ENCODE measurements around the gene CAP2. TPM values are rescaled to one million over a fixed set of nuclear protein-coding genes. Genes with fewer than 3 reads are reported as not detected.
"Not testable (repeated sequence)": the region's sequence is repeated elsewhere in the genome, so short reads cannot be mapped to it uniquely, and the experiment has no call there.

Gene CAP2
- total RNA-seq, 1 donor from 2014 or later: 2.1 TPM

- no peak for TF ChIP-seq CTCF (IDR thresholded peaks at IDR 0.05; ENCODE audit: insufficient read depth, low read length, severe bottlenecking)
- FAIRE-seq (no peak), DNase-seq (ENCODE audit: low read depth) (no peak)
- Histone ChIP-seq H3K4me3 (ENCODE audit: low read depth, low read length) (no peak overlapping the region), H3K27me3 (ENCODE audit: control insufficient read depth, insufficient read depth, low read length) (no peaks in the 10 kb centered on the region), H3K36me3 (ENCODE audit: control insufficient read depth, insufficient read depth, low read length) (peaks cover 4% of the 10 kb centered on the region)
These were observed 28.0 kb downstream of the CAP2 start for GRCh38 chr6:17421406-17421805.

- Histone ChIP-seq H3K4me3 (ENCODE audit: low read depth, low read length) (no peak overlapping the region), H3K36me3 (ENCODE audit: control insufficient read depth, insufficient read depth, low read length) (peaks cover 6% of the 10 kb centered on the region), H3K27me3 (ENCODE audit: control insufficient read depth, insufficient read depth, low read length) (no peaks in the 10 kb centered on the region)
- DNase-seq (ENCODE audit: low read depth) (no peak), FAIRE-seq (no peak)
- TF ChIP-seq CTCF (IDR thresholded peaks at IDR 0.05; ENCODE audit: insufficient read depth, low read length, severe bottlenecking): no peak
These were observed 29.6 kb downstream of the CAP2 start for GRCh38 chr6:17423026-17423425.

- DNase-seq (ENCODE audit: low read depth) (no peak), FAIRE-seq (no peak)
- no peak overlapping the region for H3K4me3 ChIP-seq (ENCODE audit: low read depth, low read length)
- H3K36me3 ChIP-seq (ENCODE audit: control insufficient read depth, insufficient read depth, low read length): peaks cover 4% of the 10 kb centered on the region
- no peak for TF ChIP-seq CTCF (IDR thresholded peaks at IDR 0.05; ENCODE audit: insufficient read depth, low read length, severe bottlenecking)
- H3K27me3 ChIP-seq (ENCODE audit: control insufficient read depth, insufficient read depth, low read length): no peaks in the 10 kb centered on the region
These were observed 33.7 kb downstream of the CAP2 start for GRCh38 chr6:17427062-17427461.

- FAIRE-seq (no peak), DNase-seq (ENCODE audit: low read depth) (no peak)
- no peak for TF ChIP-seq CTCF (IDR thresholded peaks at IDR 0.05; ENCODE audit: insufficient read depth, low read length, severe bottlenecking)
These were observed 34.2 kb downstream of the CAP2 start for GRCh38 chr6:17427617-17428016.

GRCh38 chr6:17428595-17429120 is 35.3 kb downstream of the CAP2 start:
- DNase-seq (ENCODE audit: low read depth); H3K36me3 ChIP-seq (ENCODE audit: control insufficient read depth, insufficient read depth, low read length); H3K4me3 ChIP-seq (ENCODE audit: low read depth, low read length); FAIRE-seq; H3K27me3 ChIP-seq (ENCODE audit: control insufficient read depth, insufficient read depth, low read length): not testable (repeated sequence)

More at GRCh38 chr6:17427617-17428016, 34.2 kb downstream of the CAP2 start:
- Histone ChIP-seq H3K4me3 (ENCODE audit: low read depth, low read length) (no peak overlapping the region), H3K27me3 (ENCODE audit: control insufficient read depth, insufficient read depth, low read length) (no peaks in the 10 kb centered on the region), H3K36me3 (ENCODE audit: control insufficient read depth, insufficient read depth, low read length) (peaks cover 4% of the 10 kb centered on the region)

- FAIRE-seq (no peak), DNase-seq (ENCODE audit: low read depth) (no peak)
- Histone ChIP-seq H3K36me3 (ENCODE audit: control insufficient read depth, insufficient read depth, low read length) (peaks cover 7% of the 10 kb centered on the region), H3K27me3 (ENCODE audit: control insufficient read depth, insufficient read depth, low read length) (no peaks in the 10 kb centered on the region), H3K4me3 (ENCODE audit: low read depth, low read length) (no peak overlapping the region)
- no peak for TF ChIP-seq CTCF (IDR thresholded peaks at IDR 0.05; ENCODE audit: insufficient read depth, low read length, severe bottlenecking)
These were observed 36.1 kb downstream of the CAP2 start for GRCh38 chr6:17429383-17430061.
